ENCODE data around the gene NANOGP8.
"Not testable (repeated sequence)": the region's sequence is repeated elsewhere in the genome, so short reads cannot be mapped to it uniquely, and the experiment has no call there.

NANOGP8 gene

GRCh38 chr15:35092311-35092710, 7.2 kb upstream of the NANOGP8 start:
- DNase-seq: no peak

- no peak for DNase-seq
Measured at GRCh38 chr15:35090104-35090807, 5.2 kb upstream of the NANOGP8 start.

GRCh38 chr15:35089551-35089950, 4.5 kb upstream of the NANOGP8 start:
- DNase-seq: no peak

- no peak for DNase-seq
Measured at GRCh38 chr15:35088329-35088728, 3.2 kb upstream of the NANOGP8 start.

GRCh38 chr15:35087759-35088158, 2.7 kb upstream of the NANOGP8 start:
- no peak for DNase-seq

- not testable (repeated sequence) for DNase-seq
Measured at GRCh38 chr15:35082371-35083348, 2.4 kb downstream of the NANOGP8 start.

GRCh38 chr15:35081626-35082365, 3.3 kb downstream of the NANOGP8 start:
- DNase-seq: not testable (repeated sequence)

- DNase-seq: no peak
Measured at GRCh38 chr15:35080226-35080625, 4.9 kb downstream of the NANOGP8 start.

- no peak for DNase-seq
Measured at GRCh38 chr15:35078221-35078915, 6.7 kb downstream of the NANOGP8 start.

- no peak for DNase-seq
Measured at GRCh38 chr15:35071106-35071505, 14.0 kb downstream of the NANOGP8 start.

GRCh38 chr15:35068846-35069475, 16.1 kb downstream of the NANOGP8 start:
- no peak for DNase-seq

- no peak for DNase-seq
Measured at GRCh38 chr15:35067496-35068347, 17.4 kb downstream of the NANOGP8 start.

- DNase-seq: no peak
Measured at GRCh38 chr15:35066094-35066493, 19.0 kb downstream of the NANOGP8 start.

GRCh38 chr15:35064576-35065190, 20.4 kb downstream of the NANOGP8 start:
- DNase-seq: no peak

GRCh38 chr15:35062738-35063099, 22.4 kb downstream of the NANOGP8 start:
- DNase-seq: no peak

GRCh38 chr15:35061825-35062737, 23.0 kb downstream of the NANOGP8 start:
- DNase-seq: no peak

- no peak for DNase-seq
Measured at GRCh38 chr15:35061161-35061824, 23.8 kb downstream of the NANOGP8 start.

GRCh38 chr15:35060591-35060990, 24.5 kb downstream of the NANOGP8 start:
- DNase-seq: no peak

GRCh38 chr15:35058534-35059054, 26.5 kb downstream of the NANOGP8 start:
- no peak for DNase-seq

All from left hindlimb (tissue), 1 donor.